K562 (cell line): ENCODE results near the gene ODF4.
"Not testable (repeated sequence)": the region's sequence is repeated elsewhere in the genome, so short reads cannot be mapped to it uniquely, and the experiment has no call there.

Experiments used
- EZH2 ChIP-seq: IDR thresholded peaks from 2 replicates; pipeline ENCODE4 v1.6.1; 2012; ENCODE audit warnings: low read depth, mild to moderate bottlenecking, inconsistent platforms, low read length, borderline replicate concordance
- TF ChIP-seq, protein P1 (sequence below), 2 experiments: fragments of 450-650 bp; formaldehyde crosslinking in 1 of 2; IDR thresholded peaks; 2 replicates each; pipeline versions ENCODE4 v1.4.0 to v1.6.1; 2014 to 2020; ENCODE audit warnings: mild to moderate bottlenecking in 2 of 2, borderline replicate concordance in 1 of 2, low read depth in 1 of 2
- TF ChIP-seq, protein P2 (sequence below), 2 experiments: fragments of 450-650 bp; IDR thresholded peaks; 2 replicates each; pipeline ENCODE4 v1.6.1; 2016; ENCODE audit warnings: mild to moderate bottlenecking in 2 of 2, borderline replicate concordance in 1 of 2, low read depth in 1 of 2, moderate library complexity in 1 of 2

DNA sequence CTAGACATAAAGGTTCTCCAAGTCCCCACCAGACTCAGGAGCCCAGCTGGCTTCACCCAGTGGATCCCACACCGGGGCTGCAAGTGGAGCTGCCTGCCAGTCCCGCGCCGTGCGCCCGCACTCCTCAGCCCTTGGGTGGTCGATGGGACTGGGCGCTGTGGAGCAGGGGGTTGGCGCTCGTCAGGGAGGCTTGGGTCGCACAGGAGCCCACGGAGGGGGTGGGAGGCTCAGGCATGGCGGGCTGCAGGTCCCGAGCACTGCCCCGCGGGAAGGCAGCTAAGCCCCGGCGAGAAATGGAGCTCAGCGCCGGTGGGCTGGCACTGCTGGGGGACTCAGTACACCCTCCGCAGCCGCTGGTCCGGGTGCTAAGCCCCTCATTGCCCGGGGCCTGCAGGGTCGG, 7.4 kb downstream of the ODF4 start:
- TF ChIP-seq, protein P1, sequence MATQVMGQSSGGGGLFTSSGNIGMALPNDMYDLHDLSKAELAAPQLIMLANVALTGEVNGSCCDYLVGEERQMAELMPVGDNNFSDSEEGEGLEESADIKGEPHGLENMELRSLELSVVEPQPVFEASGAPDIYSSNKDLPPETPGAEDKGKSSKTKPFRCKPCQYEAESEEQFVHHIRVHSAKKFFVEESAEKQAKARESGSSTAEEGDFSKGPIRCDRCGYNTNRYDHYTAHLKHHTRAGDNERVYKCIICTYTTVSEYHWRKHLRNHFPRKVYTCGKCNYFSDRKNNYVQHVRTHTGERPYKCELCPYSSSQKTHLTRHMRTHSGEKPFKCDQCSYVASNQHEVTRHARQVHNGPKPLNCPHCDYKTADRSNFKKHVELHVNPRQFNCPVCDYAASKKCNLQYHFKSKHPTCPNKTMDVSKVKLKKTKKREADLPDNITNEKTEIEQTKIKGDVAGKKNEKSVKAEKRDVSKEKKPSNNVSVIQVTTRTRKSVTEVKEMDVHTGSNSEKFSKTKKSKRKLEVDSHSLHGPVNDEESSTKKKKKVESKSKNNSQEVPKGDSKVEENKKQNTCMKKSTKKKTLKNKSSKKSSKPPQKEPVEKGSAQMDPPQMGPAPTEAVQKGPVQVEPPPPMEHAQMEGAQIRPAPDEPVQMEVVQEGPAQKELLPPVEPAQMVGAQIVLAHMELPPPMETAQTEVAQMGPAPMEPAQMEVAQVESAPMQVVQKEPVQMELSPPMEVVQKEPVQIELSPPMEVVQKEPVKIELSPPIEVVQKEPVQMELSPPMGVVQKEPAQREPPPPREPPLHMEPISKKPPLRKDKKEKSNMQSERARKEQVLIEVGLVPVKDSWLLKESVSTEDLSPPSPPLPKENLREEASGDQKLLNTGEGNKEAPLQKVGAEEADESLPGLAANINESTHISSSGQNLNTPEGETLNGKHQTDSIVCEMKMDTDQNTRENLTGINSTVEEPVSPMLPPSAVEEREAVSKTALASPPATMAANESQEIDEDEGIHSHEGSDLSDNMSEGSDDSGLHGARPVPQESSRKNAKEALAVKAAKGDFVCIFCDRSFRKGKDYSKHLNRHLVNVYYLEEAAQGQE (IDR thresholded peaks at IDR 0.05; ENCODE audit: borderline replicate concordance) = not testable (repeated sequence)
- TF ChIP-seq, protein P1 (CRISPR knock-in tag; IDR thresholded peaks at IDR 0.05; ENCODE audit: low read depth) = not testable (repeated sequence)
- TF ChIP-seq, protein P2, sequence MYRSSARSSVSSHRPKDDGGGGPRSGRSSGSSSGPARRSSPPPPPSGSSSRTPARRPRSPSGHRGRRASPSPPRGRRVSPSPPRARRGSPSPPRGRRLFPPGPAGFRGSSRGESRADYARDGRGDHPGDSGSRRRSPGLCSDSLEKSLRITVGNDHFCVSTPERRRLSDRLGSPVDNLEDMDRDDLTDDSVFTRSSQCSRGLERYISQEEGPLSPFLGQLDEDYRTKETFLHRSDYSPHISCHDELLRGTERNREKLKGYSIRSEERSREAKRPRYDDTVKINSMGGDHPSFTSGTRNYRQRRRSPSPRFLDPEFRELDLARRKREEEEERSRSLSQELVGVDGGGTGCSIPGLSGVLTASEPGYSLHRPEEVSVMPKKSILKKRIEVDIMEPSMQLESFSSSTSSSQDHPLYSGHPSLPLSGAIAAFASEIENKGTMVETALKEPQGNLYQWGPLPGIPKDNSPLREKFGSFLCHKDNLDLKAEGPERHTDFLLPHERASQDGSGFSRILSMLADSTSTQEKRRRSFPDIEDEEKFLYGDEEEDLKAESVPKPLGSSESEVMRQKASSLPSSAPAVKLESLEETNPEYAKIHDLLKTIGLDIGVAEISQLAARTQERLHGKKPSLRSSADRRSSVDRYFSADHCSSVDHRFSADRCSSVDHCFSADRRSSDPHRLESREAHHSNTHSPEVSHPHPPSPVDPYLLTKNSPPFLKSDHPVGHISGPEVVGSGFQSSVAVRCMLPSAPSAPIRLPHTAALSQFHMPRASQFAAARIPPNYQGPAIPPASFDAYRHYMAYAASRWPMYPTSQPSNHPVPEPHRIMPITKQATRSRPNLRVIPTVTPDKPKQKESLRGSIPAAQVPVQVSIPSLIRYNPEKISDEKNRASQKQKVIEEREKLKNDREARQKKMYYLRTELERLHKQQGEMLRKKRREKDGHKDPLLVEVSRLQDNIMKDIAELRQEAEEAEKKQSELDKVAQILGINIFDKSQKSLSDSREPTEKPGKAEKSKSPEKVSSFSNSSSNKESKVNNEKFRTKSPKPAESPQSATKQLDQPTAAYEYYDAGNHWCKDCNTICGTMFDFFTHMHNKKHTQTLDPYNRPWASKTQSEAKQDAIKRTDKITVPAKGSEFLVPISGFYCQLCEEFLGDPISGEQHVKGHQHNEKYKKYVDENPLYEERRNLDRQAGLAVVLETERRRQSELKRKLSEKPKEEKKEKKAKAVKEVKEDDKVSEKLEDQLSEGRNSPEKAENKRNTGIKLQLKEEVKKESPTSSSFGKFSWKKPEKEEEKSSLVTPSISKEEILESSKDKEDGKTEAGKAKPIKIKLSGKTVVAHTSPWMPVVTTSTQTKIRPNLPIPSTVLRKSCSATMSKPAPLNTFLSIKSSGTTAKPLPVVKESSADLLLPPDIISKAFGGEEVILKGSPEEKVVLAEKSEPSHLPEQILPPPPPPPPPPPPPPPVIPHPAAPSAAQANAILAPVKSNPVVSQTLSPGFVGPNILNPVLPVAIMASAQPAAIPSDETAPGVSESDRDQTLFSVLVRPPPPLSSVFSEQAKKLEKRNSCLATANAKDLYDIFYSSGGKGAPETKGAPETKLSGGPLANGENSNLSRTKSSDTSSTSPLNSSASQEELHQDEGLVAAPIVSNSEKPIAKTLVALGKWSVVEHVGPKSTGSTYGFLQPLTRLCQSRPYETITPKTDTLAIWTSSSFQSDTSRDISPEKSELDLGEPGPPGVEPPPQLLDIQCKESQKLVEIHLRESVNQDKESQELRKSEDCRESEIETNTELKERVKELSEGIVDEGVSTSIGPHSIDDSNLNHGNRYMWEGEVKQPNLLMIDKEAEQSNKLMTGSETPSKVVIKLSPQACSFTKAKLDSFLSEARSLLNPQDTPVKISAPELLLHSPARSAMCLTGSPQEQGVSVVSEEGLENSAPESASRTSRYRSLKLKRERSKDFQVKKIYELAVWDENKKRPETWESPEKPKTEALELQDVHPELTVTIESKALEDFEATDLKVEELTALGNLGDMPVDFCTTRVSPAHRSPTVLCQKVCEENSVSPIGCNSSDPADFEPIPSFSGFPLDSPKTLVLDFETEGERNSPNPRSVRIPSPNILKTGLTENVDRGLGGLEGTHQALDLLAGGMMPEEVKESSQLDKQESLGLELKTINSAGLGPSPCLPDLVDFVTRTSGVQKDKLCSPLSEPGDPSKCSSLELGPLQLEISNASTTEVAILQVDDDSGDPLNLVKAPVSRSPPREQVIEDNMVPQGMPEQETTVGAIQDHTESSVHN (IDR thresholded peaks at IDR 0.05; ENCODE audit: borderline replicate concordance in 1 of 2, low read depth in 1 of 2) = not testable (repeated sequence)
- not testable (repeated sequence) for TF ChIP-seq EZH2
